Measurements from ENCODE around the gene ZNF644. TPM values are rescaled to one million over a fixed set of nuclear protein-coding genes. Genes with fewer than 3 reads are reported as not detected.

The ZNF644 gene
- polyA plus RNA-seq, 3 donors, result 7.0 to 22.2 (median 17.6) TPM

- Histone ChIP-seq H3K36me3 (replicated peaks in 1 of 2; ENCODE audit: control insufficient read depth in 1 of 2, insufficient read depth in 2 of 2, low read length in 2 of 2) (no peaks in the 10 kb centered on the region), H3K4me1 (ENCODE audit: control insufficient read depth in 1 of 2, insufficient read depth in 2 of 2, low read length in 2 of 2) (peaks cover 13 to 15% of the 10 kb centered on the region in 2 donors), H3K27me3 (ENCODE audit: control insufficient read depth in 2 of 2, insufficient read depth in 2 of 2, low read length in 2 of 2) (no peaks in the 10 kb centered on the region), H3K79me2 (ENCODE audit: insufficient read depth, low read length) (no peaks in the 10 kb centered on the region), H3K9ac (ENCODE audit: insufficient read depth, low read length, poor library complexity, severe bottlenecking) (no peak overlapping the region), H3K27ac (ENCODE audit: low read depth in 1 of 2, low read length in 2 of 2) (no peak overlapping the region), H4K20me1 (ENCODE audit: insufficient read depth, low read length) (no peaks in the 10 kb centered on the region), H3K4me3 (replicated peaks in 1 of 3; ENCODE audit: low read depth in 2 of 3, low read length in 3 of 3) (no peak overlapping the region), H3K9me3 (replicated peaks in 1 of 2; ENCODE audit: control insufficient read depth in 1 of 2, insufficient read depth in 1 of 2, low read length in 2 of 2) (peaks cover 8 to 9% of the 10 kb centered on the region in 2 donors), H3K4me2 (replicated peaks; ENCODE audit: extremely low read depth, low read length, poor library complexity, severe bottlenecking) (no peak overlapping the region), H2AFZ (ENCODE audit: insufficient read depth, low read depth, low read length, poor library complexity, severe bottlenecking) (no peak overlapping the region)
- Mint-ChIP-seq H3K4me3 (no peak overlapping the region), H3K4me1 (peaks cover 7% of the 10 kb centered on the region), H3K9me3 (peaks cover 8 to 18% (median 10%) of the 10 kb centered on the region in 7 donors), H3K27ac (no peak overlapping the region), H3K27me3 (ENCODE audit: low read depth in 3 of 3) (no peaks in the 10 kb centered on the region), H3K36me3 (no peaks in the 10 kb centered on the region)
- WGBS (ENCODE audit: insufficient coverage), result 60% methylated on average over 1 of the region's 2 CpGs
- DNase-seq, result no peak
- intact Hi-C loops (cut with micrococcal nuclease), result no loop called here
- no peak for TF ChIP-seq CTCF (IDR thresholded peaks at IDR 0.05)
Measured at GRCh38 chr1:91059157-91059556, 37.3 kb upstream of the ZNF644 start.

- Histone ChIP-seq H2AFZ (ENCODE audit: insufficient read depth, low read depth, low read length, poor library complexity, severe bottlenecking) (no peak overlapping the region), H3K4me2 (replicated peaks; ENCODE audit: extremely low read depth, low read length, poor library complexity, severe bottlenecking) (no peak overlapping the region), H3K9me3 (replicated peaks in 1 of 2; ENCODE audit: control insufficient read depth in 1 of 2, insufficient read depth in 1 of 2, low read length in 2 of 2) (no peaks in the 10 kb centered on the region), H3K27me3 (ENCODE audit: control insufficient read depth in 2 of 2, insufficient read depth in 2 of 2, low read length in 2 of 2) (no peaks in the 10 kb centered on the region), H3K79me2 (ENCODE audit: insufficient read depth, low read length) (no peaks in the 10 kb centered on the region), H4K20me1 (ENCODE audit: insufficient read depth, low read length) (no peaks in the 10 kb centered on the region), H3K9ac (ENCODE audit: insufficient read depth, low read length, poor library complexity, severe bottlenecking) (no peak overlapping the region), H3K36me3 (replicated peaks in 1 of 2; ENCODE audit: control insufficient read depth in 1 of 2, insufficient read depth in 2 of 2, low read length in 2 of 2) (no peaks in the 10 kb centered on the region), H3K4me3 (replicated peaks in 1 of 3; ENCODE audit: low read depth in 2 of 3, low read length in 3 of 3) (no peak overlapping the region), H3K27ac (ENCODE audit: low read depth in 1 of 2, low read length in 2 of 2) (no peak overlapping the region), H3K4me1 (ENCODE audit: control insufficient read depth in 1 of 2, insufficient read depth in 2 of 2, low read length in 2 of 2) (peaks cover 13 to 15% of the 10 kb centered on the region in 2 donors)
- TF ChIP-seq CTCF (IDR thresholded peaks at IDR 0.05), result no peak
- DNase-seq, result peak in 1 of 3 donors; percentile 4
- no peaks in the 10 kb centered on the region for H3K36me3 Mint-ChIP-seq
- H3K9me3 Mint-ChIP-seq, result peaks cover 0 to 6% (median 2%) of the 10 kb centered on the region in 7 donors
- H3K4me3 Mint-ChIP-seq, result no peak overlapping the region
- WGBS (ENCODE audit: insufficient coverage), result no CpG with 5 or more reads among the region's 2 CpGs
- intact Hi-C loops (cut with micrococcal nuclease), result no loop called here
- no peaks in the 10 kb centered on the region for H3K27me3 Mint-ChIP-seq (ENCODE audit: low read depth in 3 of 3)
- H3K27ac Mint-ChIP-seq, result no peak overlapping the region
- H3K4me1 Mint-ChIP-seq, result peaks cover 3% of the 10 kb centered on the region
Measured at GRCh38 chr1:91057784-91058183, 35.9 kb upstream of the ZNF644 start.

All from CD14-positive monocyte (primary cell).